Right atrium auricular region (tissue), 2 donors: Measurements from ENCODE around the gene CYS1. TPM values are rescaled to one million over a fixed set of nuclear protein-coding genes. Genes with fewer than 3 reads are reported as not detected.
A peak's percentile ranks its signal among the peaks of the same experiment; 100 is the strongest.
"Not testable (repeated sequence)": the region's sequence is repeated elsewhere in the genome, so short reads cannot be mapped to it uniquely, and the experiment has no call there.

Source experiments
- DNase-seq: peaks from one replicate; pipeline ENCODE4 v3.0.0-alpha.2; 2019; ENCODE audit warnings: low spot score
- H3K27ac ChIP-seq, 2 donors: fragments of 200-600 bp; sonication (generic); 1 replicate in 1 of 2; 2 replicates in 1 of 2; pipeline ENCODE4 v1.5.1; 2016 to 2019
- H3K27me3 ChIP-seq, 2 donors: fragments of 200-600 bp; sonication (generic); one replicate each; pipeline versions ENCODE4 v1.5.1 to v1.6.0; 2017 to 2019
- H3K36me3 ChIP-seq: fragments of 200-600 bp; sonication (generic); one replicate; pipeline ENCODE4 v1.5.1; 2016
- H3K4me1 ChIP-seq, 2 donors: fragments of 200-600 bp; sonication (generic); one replicate each; pipeline versions ENCODE4 v1.5.1 to v1.6.0; 2017 to 2019
- H3K4me3 ChIP-seq, 2 donors: fragments of 200-600 bp; sonication (generic); 1 replicate in 1 of 2; 2 replicates in 1 of 2; pipeline ENCODE4 v1.5.1; 2017 to 2019; ENCODE audit warnings: mild to moderate bottlenecking in 1 of 2, moderate library complexity in 1 of 2
- H3K9me3 ChIP-seq, 2 donors: fragments of 200-600 bp; sonication (generic); one replicate each; pipeline ENCODE4 v1.5.1; 2019
- total RNA-seq, 2 donors: library from RNA; depleted of rRNA; stranded (reverse); fragments of >200 nt; gene quantifications; one replicate each; pipeline ENCODE4 v1.1.0, GENCODE V29; 2016
- TF ChIP-seq, protein P1 (sequence below), 2 donors: fragments of 200-600 bp; sonication (generic); IDR thresholded peaks; one replicate each; pipeline ENCODE4 v1.5.1; 2019; ENCODE audit warnings: antibody characterized with exemption in 2 of 2

Gene CYS1
- total RNA-seq, 2 donors from 2014 or later = 4.8 to 5.9 TPM

DNA sequence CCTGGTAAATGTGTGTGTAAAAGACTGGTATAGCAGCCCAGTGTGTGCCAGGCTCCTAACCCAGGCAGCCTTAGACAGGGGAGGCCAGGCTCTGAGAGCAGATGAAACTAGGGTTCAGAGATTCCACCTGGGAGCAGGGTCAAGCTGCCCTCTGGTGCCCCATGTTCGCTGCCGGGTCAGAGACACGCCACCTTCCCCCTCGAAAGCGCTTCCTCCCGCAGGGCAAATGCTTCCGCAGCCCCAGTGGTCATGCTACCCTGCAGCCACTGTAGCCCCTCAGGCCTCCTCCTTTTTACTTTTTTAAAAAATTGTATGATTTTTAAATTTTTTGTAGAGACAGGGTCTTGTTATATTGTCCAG, 47.5 kb downstream of the CYS1 start:
- no peak overlapping the region for H3K4me3 ChIP-seq
- no peaks in the 10 kb centered on the region for H3K36me3 ChIP-seq
- TF ChIP-seq, protein P1, sequence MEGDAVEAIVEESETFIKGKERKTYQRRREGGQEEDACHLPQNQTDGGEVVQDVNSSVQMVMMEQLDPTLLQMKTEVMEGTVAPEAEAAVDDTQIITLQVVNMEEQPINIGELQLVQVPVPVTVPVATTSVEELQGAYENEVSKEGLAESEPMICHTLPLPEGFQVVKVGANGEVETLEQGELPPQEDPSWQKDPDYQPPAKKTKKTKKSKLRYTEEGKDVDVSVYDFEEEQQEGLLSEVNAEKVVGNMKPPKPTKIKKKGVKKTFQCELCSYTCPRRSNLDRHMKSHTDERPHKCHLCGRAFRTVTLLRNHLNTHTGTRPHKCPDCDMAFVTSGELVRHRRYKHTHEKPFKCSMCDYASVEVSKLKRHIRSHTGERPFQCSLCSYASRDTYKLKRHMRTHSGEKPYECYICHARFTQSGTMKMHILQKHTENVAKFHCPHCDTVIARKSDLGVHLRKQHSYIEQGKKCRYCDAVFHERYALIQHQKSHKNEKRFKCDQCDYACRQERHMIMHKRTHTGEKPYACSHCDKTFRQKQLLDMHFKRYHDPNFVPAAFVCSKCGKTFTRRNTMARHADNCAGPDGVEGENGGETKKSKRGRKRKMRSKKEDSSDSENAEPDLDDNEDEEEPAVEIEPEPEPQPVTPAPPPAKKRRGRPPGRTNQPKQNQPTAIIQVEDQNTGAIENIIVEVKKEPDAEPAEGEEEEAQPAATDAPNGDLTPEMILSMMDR (IDR thresholded peaks at IDR 0.05) = no peak
- no peak overlapping the region for H3K27ac ChIP-seq
- peaks cover 0 to 54% of the 10 kb centered on the region in 2 donors for H3K4me1 ChIP-seq
- no peaks in the 10 kb centered on the region for H3K9me3 ChIP-seq
- no peaks in the 10 kb centered on the region for H3K27me3 ChIP-seq
- no peak for DNase-seq

DNA sequence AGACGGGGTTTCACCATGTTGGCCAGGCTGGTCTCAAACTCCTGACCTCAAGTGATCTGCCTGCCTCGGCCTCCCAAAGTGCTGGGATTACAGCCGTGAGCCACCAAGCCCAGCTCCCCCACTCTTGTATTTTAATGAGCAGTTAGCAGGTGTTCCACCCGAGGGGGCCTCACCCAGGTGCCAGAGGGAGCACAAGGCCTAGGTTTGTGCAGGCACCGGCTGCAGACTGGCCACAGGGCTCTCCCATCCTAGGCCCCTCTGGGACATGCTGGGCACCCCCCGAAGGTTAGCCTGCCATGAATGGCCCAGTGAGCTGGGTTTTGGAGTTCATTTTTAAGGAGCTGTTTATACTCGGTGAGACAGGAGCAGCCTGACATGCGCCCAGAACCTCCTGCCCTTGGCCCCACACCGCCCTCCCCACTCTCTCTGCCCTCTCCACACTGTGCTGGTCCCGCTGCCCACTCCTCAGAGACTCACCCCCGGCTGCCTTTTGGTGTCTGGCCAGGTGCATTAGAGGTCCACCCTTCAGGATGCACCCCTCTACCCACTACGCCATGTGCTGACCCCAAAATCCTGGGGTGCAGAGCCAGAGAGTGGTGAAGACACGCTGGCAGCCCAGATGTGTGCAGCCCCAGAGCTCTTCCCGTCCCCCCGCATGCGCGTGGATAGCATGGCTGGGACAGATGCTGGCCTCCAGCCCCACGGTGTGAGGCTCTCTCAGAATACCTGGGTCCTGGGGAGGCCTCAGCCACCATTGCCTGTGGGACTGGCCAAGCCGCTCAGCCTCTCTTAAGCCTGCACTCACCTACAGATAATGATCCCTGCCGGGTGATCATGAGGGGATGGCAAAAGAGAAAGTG, 48.1 kb downstream of the CYS1 start:
- no peaks in the 10 kb centered on the region for H3K36me3 ChIP-seq
- peaks cover 0 to 48% of the 10 kb centered on the region in 2 donors for H3K4me1 ChIP-seq
- H3K27me3 ChIP-seq = no peaks in the 10 kb centered on the region
- TF ChIP-seq, protein P1 (IDR thresholded peaks at IDR 0.05) = no peak
- no peak overlapping the region for H3K27ac ChIP-seq
- DNase-seq = no peak
- H3K9me3 ChIP-seq = no peaks in the 10 kb centered on the region
- no peak overlapping the region for H3K4me3 ChIP-seq

DNA sequence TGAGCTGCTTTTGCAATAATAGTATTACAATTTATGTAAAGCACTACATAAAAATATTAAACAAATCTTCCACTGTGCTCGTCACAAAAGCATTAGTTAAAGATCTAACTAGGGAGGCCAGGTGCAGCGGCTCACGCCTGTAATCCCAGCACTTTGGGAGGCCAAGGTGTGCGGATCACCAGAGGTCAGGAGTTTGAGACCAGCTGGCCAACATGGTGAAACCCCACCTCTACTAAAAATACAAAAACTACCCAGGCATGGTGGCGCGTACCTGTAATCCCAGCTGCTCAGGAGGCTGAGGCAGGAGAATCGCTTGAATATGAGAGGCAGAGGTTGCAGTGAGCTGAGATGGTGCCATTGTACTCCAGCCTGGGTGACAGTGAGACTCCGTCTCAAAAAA, 49.4 kb downstream of the CYS1 start:
- peaks cover 0 to 35% of the 10 kb centered on the region in 2 donors for H3K4me1 ChIP-seq
- peak overlapping the region in 1 of 2 donors; percentile 54 for H3K27ac ChIP-seq
- H3K36me3 ChIP-seq = not testable (repeated sequence)

DNA sequence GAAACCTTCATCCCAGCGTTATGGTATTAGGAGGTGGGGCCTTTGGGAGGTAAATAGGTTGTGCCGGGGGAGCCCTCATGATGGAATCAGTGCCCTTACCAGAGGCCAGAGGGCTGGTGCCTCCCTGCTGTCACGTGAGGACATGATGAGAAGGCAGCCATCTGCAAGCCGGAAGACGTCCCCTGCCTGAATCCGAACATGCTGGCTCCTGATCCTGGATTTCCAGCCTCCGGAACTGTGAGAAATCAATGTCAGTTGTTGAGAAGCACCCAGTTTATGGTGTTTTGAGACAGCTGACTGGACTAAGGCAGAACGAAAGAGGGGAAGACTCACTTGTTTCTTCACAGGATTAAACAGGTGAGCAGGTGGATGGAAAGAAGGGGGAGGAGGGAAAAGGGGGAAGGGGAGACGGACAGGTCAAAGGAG, 49.9 kb downstream of the CYS1 start:
- no peak overlapping the region for H3K4me3 ChIP-seq
- peaks cover 0 to 30% of the 10 kb centered on the region in 2 donors for H3K4me1 ChIP-seq
- DNase-seq = no peak
- H3K27ac ChIP-seq = peak overlapping the region in 1 of 2 donors; percentile 54
- TF ChIP-seq, protein P1 (IDR thresholded peaks at IDR 0.05) = no peak
- no peaks in the 10 kb centered on the region for H3K27me3 ChIP-seq
- H3K36me3 ChIP-seq = no peaks in the 10 kb centered on the region
- H3K9me3 ChIP-seq = no peaks in the 10 kb centered on the region

More for the DNA sequence above, 49.4 kb downstream of the CYS1 start:
- not testable (repeated sequence) for DNase-seq, H3K4me3 ChIP-seq, H3K27me3 ChIP-seq, H3K9me3 ChIP-seq

DNA sequence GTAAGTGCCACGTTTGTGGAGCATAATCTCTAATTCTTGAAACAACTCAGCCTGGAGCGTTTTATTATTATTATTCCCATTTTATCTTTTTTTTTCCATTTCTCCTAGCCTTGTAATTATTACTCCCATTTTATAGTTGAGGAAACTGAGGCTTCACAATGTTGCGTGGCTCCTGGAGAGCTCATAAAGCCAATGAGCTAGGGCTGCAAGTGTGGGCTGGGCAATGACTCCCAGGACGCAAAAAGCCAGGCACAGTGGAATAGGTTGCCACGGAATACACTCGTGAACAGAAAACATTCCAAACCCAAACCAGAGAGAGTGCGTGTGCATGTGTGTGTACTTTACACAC, 50.4 kb downstream of the CYS1 start:
- Histone ChIP-seq H3K4me1 (peaks cover 0 to 25% of the 10 kb centered on the region in 2 donors), H3K36me3 (no peaks in the 10 kb centered on the region), H3K27me3 (no peaks in the 10 kb centered on the region), H3K27ac (peak overlapping the region; percentile 54 to 61), H3K9me3 (no peaks in the 10 kb centered on the region), H3K4me3 (no peak overlapping the region)
- no peak for DNase-seq
- TF ChIP-seq, protein P1 (IDR thresholded peaks at IDR 0.05) = no peak

DNA sequence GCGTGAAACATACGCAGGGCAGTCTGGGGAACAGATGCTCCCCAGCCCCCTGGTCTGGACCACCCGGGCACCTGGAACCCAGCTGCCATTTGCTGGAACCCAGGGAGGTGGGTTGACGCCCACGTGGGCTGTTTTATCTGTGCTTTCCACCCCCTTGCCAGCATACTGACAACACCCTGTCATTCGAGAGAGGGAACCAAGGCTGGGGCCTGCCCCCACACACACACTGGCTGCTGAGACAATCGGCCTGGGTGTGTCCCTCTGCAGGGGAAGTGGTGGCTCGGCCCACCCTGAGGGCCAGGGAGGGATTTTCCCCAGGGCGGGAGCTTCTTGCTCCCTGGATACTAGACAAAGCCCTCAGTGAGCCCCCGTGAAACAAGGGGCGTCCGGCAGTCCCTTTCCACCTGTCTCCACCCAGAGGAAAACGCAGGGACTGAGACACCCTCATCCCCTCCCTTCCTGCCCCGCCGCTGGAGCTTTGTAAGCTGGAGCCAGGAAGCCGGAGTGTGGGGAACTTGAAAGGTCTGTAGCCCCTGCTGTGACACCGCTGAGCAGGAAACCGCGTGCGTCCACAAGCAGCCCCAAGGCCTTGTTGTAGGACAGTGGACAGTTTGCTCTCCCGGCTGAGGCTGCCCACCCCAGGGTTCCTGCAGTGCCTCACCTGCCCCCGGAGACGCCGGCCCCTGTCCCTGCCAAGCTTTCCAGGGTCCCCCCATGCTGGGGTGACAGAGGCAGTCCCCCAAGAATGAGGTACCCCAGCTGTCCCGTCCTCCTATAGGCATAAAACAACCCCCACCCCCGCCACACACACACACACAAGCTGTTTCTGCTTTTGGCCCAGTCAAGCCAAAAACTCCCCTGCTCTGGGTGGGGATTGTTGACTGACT, 51.0 kb downstream of the CYS1 start:
- Histone ChIP-seq H3K9me3 (no peaks in the 10 kb centered on the region), H3K27me3 (no peaks in the 10 kb centered on the region), H3K36me3 (no peaks in the 10 kb centered on the region), H3K4me1 (peaks cover 0 to 22% of the 10 kb centered on the region in 2 donors), H3K4me3 (peak overlapping the region in 1 of 2 donors; percentile 7), H3K27ac (peak overlapping the region; percentile 54 to 61)
- TF ChIP-seq, protein P1 (IDR thresholded peaks at IDR 0.05) = no peak
- DNase-seq = peak; percentile 85
